ENCODE results near the gene TRIM71. TPM values are rescaled to one million over a fixed set of nuclear protein-coding genes. Genes with fewer than 3 reads are reported as not detected.
A peak's percentile ranks its signal among the peaks of the same experiment; 100 is the strongest.

TRIM71 gene
- total and polyA plus RNA-seq, 2 of the 13 experiments (the other 11 are each of a cell fraction or from before 2014, with no cell fraction given) = 21.7 to 76.9 TPM

DNA sequence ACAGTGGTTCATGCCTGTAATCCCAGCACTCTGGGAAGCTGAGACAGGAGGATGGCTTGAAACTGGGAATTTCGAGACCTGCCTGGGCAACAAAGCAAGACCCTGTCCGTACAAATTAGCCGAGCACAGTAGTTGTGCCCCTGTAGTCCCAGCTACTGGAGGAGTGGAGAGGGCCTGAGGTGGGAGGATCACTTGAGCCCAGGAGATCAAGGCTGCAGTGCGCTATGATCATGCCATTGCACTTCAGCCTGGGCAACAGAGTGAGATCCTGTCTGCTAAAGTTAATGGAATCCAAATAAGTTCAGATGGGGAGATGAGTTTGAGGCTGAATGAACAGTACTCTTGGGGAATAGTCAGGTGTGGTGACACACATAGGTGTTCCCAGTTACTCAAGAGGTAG is 14.4 kb downstream of the TRIM71 start (continued):
- TF ChIP-seq CENPBD1 (CRISPR knock-in tag; IDR thresholded peaks at IDR 0.05; ENCODE audit: borderline replicate concordance, low read depth) (no peak), ZBTB39 (CRISPR knock-in tag; IDR thresholded peaks at IDR 0.05) (no peak), ARNT2 (CRISPR knock-in tag; IDR thresholded peaks at IDR 0.05; ENCODE audit: low read depth) (no peak), ZBTB10 (CRISPR knock-in tag; IDR thresholded peaks at IDR 0.05; ENCODE audit: borderline replicate concordance) (no peak), ATF3 (CRISPR knock-in tag; IDR thresholded peaks at IDR 0.05) (no peak), ZNF121 (CRISPR knock-in tag; IDR thresholded peaks at IDR 0.05) (peak; percentile 98), PAX8 (CRISPR knock-in tag; IDR thresholded peaks at IDR 0.05; ENCODE audit: borderline replicate concordance) (no peak), HMGXB4 (CRISPR knock-in tag; IDR thresholded peaks at IDR 0.05; ENCODE audit: borderline replicate concordance in 1 of 2, low read depth in 1 of 2) (no peak), ZNF343 (CRISPR knock-in tag; IDR thresholded peaks at IDR 0.05) (no peak), RFX5 (IDR thresholded peaks at IDR 0.05; ENCODE audit: low read depth, low read length) (no peak), RAD21 (CRISPR knock-in tag; IDR thresholded peaks at IDR 0.05) (no peak), POLR2G (IDR thresholded peaks at IDR 0.05; ENCODE audit: low read depth, low read length) (no peak), NR1H2 (CRISPR knock-in tag; IDR thresholded peaks at IDR 0.05; ENCODE audit: borderline replicate concordance, low read depth) (no peak), KAT2B (IDR thresholded peaks at IDR 0.05; ENCODE audit: borderline replicate concordance, low read depth, low read length) (no peak), ZNF564 (CRISPR knock-in tag; IDR thresholded peaks at IDR 0.05) (no peak), KDM5B (CRISPR knock-in tag; IDR thresholded peaks at IDR 0.05; ENCODE audit: borderline replicate concordance) (no peak)
- TF ChIP-seq, protein P1, sequence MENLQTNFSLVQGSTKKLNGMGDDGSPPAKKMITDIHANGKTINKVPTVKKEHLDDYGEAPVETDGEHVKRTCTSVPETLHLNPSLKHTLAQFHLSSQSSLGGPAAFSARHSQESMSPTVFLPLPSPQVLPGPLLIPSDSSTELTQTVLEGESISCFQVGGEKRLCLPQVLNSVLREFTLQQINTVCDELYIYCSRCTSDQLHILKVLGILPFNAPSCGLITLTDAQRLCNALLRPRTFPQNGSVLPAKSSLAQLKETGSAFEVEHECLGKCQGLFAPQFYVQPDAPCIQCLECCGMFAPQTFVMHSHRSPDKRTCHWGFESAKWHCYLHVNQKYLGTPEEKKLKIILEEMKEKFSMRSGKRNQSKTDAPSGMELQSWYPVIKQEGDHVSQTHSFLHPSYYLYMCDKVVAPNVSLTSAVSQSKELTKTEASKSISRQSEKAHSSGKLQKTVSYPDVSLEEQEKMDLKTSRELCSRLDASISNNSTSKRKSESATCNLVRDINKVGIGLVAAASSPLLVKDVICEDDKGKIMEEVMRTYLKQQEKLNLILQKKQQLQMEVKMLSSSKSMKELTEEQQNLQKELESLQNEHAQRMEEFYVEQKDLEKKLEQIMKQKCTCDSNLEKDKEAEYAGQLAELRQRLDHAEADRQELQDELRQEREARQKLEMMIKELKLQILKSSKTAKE (CRISPR knock-in tag; IDR thresholded peaks at IDR 0.05; ENCODE audit: borderline replicate concordance) = no peak
- TF ChIP-seq, protein P2, sequence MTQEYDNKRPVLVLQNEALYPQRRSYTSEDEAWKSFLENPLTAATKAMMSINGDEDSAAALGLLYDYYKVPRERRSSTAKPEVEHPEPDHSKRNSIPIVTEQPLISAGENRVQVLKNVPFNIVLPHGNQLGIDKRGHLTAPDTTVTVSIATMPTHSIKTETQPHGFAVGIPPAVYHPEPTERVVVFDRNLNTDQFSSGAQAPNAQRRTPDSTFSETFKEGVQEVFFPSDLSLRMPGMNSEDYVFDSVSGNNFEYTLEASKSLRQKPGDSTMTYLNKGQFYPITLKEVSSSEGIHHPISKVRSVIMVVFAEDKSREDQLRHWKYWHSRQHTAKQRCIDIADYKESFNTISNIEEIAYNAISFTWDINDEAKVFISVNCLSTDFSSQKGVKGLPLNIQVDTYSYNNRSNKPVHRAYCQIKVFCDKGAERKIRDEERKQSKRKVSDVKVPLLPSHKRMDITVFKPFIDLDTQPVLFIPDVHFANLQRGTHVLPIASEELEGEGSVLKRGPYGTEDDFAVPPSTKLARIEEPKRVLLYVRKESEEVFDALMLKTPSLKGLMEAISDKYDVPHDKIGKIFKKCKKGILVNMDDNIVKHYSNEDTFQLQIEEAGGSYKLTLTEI (CRISPR knock-in tag; conservative IDR thresholded peaks at IDR 0.05) = no peak

All from HepG2 (cell line).